Stimulated activated CD4-positive, alpha-beta T cell treated with anti-CD3 and anti-CD28 coated beads, TNF-alpha, amount 100 ng/mL, for 1 hour (primary cell): ENCODE measurements around the gene UVRAG.

Experiments used
- DNase-seq, 3 donors: peaks; one replicate each; pipeline ENCODE4 v3.0.0-alpha.2; 2020; ENCODE audit warnings: low read depth in 3 of 3, low spot score in 1 of 3

Gene UVRAG

DNA sequence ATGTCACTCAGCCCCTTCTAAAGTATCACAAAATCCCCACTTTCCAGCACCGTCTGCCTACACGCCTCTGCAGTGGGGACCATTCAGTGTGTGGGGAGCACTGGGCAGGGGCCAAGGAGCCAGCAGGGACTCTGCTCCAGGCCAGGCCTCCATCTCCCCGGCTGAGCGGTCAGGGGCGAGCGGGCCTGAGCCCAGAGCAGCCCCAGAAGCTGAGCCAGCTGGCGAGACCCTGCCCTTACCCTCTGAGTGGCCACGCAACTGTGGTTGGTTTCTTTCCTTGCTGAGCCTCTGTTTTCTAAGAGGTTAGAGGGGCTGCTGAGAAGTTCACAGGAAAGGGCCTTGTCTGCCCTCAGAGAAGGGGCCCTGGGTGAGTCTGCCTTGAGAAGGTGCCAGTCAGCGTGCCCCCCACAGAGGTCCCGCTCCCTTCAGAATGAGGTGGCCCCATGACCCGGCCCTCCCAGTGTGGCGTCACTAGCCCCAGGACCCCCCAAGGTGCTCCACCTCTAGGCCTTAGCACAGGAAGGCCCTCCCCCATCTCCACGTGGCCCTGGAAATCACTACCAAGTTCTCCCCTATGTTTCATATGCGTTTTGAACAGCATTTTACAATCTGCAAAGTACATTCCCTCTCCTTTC lies 344.4 kb downstream of the UVRAG start:
- DNase-seq, result no peak

DNA sequence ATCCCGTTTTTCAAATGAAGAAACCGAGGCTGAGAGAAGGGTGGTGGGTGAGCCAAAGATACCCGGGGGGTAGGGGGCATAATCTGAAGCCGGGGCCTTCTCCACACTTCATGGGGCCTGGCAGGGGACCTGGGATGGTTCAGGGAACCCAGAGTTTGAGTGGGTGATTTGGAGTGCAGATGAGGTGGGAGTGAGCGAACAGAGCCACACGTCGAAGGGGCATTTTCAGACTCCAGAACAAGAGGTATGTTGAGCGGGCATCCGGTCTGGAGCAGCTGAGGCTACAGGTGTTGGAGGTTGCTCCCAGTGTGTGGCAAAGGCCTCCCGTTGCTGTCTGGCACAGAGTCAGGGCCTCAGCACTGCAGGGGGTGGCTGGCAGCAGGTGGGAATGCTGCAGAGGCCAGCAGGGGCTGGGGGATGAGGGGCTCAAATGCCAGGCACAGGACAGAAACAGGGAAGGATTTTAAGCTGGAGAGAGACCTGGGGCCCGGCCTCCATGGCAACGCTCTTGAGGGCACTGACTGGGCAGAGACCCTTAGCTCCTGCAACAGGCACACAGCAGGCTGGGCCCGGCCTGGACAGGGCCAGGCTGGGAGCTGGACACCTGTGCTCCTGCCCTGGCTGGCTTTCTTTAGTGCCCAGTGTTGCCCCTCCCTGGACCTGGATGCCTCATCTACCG lies 345.1 kb downstream of the UVRAG start:
- no peak for DNase-seq

DNA sequence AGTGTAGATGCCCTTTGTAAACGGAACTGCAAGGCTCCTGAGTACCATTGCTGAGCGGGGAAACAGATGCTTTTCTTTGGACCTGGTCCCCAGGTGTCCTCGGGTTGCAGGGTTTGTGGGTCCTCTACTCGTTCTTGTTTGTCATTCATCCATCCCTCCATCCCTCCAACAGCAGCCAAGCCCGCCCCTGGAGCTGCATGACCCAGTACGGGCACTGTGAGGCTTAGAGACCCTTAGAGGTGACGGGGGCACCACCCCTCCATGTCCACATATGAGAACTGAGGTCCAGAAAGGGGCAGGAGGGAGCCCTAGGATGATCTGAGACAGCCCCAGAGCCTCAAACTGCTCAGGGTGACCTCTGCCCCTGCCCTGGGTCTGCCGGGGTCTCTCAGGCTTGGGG lies 345.8 kb downstream of the UVRAG start:
- no peak for DNase-seq

DNA sequence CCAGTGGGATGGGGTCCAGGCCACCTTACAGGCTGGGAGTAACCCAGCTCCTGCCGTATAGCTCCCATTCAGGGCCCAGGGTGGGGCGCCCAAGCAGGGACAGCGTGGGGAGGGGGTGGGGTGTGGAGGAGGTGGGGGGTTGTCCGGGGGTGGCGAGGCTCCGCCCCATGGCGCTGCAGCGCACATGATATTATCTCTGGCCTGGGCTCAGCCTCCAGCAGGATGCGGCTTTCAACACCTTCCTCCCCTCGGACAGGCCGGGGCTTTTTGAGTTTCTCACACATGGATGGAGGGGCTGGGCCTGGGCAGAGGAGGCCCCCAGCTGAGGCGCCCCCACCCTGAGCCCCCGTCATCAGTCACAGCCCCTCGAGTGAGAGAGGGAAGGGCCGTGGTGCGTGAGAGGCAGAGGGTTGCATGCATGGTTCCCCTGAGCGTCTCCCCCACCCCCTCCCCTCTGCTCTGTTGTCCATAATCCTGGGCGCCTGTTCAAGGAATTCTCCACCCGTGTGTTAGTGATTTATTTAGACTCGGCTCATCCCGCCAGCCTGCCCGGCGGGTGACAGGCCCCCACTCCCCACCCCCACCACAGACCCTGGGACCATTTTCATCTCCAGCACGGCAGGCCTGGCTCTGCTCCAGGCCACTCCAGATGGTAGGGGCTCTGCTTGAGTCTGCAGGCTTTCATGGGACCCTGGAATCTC lies 346.4 kb downstream of the UVRAG start:
- DNase-seq, result no peak

- DNase-seq, result no peak
These were observed 347.6 kb downstream of the UVRAG start for GRCh38 chr11:76162336-76163288.

GRCh38 chr11:76163289-76163880 lies 348.4 kb downstream of the UVRAG start:
- no peak for DNase-seq

DNA sequence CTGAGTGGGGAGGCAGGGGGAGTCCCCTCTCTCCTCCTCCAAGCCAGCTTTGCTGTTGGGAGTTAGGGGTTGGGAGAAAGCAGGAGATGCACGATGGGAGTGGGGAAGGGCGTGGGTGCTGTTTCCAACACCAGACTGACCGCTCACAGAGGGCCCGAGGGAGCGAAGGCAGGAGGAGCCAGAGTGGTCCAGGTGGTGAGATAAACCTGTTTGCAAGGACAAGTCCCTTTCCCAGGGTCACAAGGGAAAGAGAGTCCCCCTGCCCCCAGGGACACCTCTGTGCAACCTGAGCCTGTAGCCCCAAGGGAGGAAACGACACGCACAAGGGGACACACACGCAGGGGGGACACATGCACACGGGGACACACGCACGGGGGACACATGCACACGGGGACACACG lies 349.1 kb downstream of the UVRAG start:
- DNase-seq, result no peak

DNA sequence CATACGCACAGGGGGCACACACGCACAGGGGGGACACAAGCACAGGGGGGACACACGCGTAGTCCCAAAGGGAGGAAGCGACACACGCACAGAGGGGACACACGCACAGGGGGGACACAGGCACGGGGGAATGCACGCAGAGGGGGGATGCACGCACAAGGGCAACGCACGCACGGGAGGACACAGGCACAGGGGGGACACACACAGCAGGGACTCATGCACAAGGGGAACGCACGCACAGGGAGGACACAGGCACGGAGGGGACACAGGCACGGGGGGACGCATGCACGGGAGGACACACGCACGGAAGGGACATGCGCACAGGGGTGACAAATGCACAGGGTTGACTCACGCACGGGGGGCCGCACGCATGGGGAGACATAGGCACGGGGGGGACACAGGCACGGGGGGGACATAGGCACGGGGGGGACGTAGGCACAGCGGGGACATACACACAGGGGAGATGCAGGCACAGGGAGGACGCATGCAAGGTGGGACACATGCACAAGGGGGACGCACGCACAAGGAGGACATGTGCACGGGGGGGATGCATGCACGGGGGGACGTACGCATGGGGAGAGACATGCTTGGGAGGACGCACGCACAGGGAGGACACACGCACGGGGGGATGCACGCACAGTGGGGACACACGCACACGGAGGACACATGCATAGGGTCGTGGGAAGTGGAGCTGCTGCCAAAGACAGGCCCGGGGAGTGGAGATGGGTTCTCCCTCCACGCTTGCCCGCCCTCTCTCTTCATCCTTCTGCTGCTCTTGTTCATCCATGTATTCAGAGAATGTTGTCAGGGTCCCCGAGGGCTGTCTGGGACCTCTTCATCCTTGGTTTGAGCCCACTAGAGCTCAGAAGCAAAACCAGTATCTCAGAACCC lies 350.1 kb downstream of the UVRAG start:
- DNase-seq, result no peak

DNA sequence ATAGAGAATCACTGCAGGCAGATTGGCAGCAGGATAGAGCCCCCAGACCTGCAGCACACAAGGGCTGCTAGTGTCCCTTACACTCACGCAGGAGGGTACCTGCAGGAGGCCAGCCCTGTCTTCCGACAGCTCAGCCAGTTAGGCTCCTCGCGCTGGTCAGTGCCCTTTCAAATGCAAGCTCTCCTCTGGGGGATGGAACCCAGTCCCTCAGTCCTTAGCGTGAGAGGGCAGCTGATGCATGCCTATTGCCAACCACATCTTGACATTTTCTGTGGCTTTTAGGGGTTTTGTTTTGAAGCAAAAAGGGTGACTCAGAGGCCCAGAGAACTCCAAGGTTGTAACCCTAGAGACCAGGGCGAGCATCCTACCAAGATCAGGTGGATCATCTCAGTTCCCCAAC lies 351.3 kb downstream of the UVRAG start:
- DNase-seq, result no peak

DNA sequence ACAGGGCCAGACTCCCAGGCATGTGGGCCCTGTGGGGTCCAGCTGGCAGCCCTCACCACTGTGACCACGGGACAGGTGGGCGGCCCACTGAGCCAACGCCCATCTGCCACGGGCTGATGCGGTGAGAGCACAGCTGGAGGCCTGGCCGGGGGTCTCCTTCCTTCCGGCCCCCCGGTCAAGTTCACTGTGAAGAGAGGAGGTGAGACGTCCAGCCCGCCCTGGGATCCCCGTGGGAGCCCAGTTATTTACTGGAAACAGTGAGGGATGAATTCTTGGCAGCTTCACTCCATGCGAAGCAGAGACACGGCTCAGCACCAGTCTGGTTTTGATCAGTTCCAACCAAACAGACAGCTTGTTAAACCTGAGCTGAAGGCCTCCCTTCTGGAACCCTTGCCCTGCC lies 352.6 kb downstream of the UVRAG start:
- no peak for DNase-seq

GRCh38 chr11:76169473-76169896 lies 354.5 kb downstream of the UVRAG start:
- DNase-seq, result no peak

- DNase-seq, result no peak
These were observed 355.5 kb downstream of the UVRAG start for GRCh38 chr11:76170468-76170867.

DNA sequence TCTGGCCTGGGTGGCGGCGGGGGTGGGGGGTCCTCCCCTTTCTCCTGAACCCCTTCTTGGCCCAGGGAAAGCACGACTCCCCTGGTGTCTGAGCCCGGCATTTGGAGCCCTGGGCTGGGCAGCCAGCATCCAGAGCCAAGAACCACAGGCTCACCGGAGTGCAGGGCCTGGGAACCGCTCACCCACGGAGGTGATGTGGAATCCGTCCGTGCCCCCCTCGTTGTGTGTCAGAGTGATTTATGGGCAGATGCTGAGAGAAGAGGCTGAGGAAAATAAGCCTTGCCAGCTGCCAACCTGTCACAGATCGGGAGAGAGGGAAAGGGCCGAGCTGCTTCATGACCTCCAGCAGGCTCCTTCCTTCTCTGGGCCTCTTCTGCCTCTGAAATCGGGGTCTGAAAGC lies 357.6 kb downstream of the UVRAG start:
- no peak for DNase-seq

DNA sequence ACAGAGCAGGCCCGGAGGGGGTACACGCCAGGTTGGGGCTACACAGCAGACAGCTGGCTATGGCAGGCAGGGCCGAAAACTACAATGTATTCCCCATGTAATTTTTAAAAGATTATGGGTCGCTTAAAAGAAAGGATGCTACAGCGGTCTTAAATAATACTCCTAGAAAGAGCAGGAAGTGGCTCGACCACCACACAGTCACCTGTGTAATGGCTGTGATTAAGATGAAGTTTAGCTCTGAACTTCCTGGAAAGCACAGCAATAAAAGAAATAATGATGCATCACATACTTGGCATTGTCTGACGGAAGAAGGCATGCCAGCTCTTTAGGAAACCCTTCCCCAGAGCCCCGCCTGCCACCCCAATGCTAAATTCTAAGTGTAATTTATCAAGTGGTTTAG lies 358.7 kb downstream of the UVRAG start:
- DNase-seq, result no peak

DNA sequence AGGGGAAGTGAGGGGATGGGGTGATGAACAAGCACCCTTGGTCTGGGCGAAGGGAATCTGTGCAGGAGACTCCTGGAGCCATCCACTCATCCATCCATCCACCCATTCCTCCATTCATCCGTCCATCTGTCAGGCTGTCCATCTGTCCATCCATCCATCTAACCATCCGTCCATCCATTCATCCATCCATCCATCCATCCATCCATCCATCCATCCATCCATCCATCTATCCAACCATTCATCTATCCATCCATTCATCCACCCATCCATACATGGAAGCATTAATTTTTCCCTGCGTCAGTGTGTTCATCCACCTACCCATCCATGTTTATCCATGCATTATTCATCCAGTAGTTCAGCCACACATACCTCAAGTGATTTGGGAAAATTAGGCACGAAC lies 359.3 kb downstream of the UVRAG start:
- no peak for DNase-seq

DNA sequence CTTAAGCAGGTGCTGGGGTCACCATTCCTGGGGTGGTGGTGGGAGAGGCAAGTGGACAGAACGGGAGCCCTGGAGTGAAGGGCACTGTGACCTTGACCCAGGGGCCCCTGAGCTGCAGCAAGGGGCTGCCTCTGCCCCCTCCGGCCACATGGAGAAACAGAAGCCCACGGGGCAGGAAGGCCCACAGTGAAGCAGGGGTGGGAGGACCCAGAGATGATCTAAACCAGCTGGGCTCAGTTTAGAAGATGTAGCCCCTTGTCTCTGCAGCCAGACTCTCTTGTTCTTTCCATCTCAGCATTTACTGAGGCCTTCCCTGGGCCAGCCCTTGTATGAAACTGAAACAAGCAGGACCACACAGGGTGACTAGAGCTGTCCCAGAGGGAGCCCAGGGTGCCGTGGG lies 360.8 kb downstream of the UVRAG start:
- no peak for DNase-seq

DNA sequence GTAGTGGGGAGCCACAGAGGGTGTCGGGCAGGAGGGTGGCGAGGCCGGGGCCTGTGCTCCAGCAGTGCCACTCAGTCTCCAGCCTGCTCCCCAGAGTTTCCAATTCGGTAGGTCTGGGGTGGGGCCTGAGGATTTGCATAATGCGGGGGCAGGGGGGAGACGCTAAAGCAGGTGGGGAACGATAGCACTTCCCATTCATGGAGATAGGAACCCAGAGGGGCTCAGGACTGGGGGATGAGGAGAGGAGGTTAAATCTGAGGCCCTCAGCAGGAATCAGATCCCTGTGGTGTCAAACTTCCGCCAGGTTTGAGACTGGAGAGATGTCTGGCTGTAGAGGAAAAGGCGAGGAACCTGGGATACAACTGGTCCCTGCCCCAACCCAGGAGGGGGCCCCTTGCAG lies 361.5 kb downstream of the UVRAG start:
- DNase-seq, result no peak

DNA sequence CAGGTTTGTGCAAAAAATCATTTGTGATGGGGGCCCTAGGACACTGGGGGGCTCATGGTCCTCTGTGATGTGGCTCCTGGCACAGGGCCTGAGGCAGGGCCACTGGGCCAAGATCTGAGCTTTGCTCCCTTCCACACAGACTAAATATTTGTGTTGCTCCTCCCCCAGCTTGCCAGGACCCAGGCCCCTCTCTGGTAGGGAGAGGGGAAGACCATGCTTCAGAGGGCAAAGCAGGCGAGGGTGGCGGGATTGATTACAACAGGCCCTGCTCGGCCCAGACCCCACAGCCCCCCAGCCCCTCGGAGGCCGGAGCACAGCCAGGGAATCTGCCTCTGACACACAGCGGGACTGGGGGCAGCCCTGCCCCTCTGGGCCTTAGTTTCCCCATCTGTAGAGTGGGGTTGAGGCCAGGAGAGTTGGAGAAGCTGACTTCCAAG lies 362.3 kb downstream of the UVRAG start:
- DNase-seq, result no peak

GRCh38 chr11:76179147-76179546 lies 364.1 kb downstream of the UVRAG start:
- DNase-seq, result no peak

DNA sequence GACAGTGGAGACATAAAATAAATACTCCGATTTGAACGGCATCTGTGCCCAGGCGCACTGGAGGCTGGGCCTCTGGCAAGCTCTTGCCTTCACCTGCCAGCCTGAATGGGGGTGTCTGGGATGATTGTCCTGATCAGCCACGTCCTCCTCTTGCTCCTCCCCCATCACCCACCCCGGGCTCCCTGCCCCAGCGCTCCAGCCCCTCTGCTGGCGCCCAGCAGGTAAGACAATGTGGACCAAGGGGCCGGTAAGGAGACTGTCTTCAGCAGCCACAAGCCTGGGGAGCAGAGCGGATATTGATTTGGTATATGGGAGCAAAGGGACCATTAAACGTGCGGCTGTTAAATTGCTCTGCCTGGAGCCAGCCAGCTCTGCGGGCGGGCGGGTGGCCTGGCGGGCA lies 366.4 kb downstream of the UVRAG start:
- no peak for DNase-seq
